Measurements from ENCODE around the gene EML5. TPM values are rescaled to one million over a fixed set of nuclear protein-coding genes. Genes with fewer than 3 reads are reported as not detected.
"Not testable (repeated sequence)": the region's sequence is repeated elsewhere in the genome, so short reads cannot be mapped to it uniquely, and the experiment has no call there.

Gene EML5
- total RNA-seq = 1.2 and 1.5 TPM in 2 replicates

- intact Hi-C loops (cut with micrococcal nuclease) = loop anchor here (1.0 to 5.0 kb wide), 4 partner anchors 32 to 300 kb away; partner anchors contain the start of genes TTC8 and ZC3H14
Observed at GRCh38 chr14:88792473-88793258, at the start of gene EML5. Gene EML5 (minus strand): TSS chr14:88792953. CDS start chr14:88792503, 450 bp downstream.

- intact Hi-C loops (cut with micrococcal nuclease) = no loop called here
Observed at GRCh38 chr14:88842414-88842813, 49.7 kb upstream of the EML5 start.

GRCh38 chr14:88841741-88842140, 49.0 kb upstream of the EML5 start:
- intact Hi-C loops (cut with micrococcal nuclease) = no loop called here

- intact Hi-C loops (cut with micrococcal nuclease) = no loop called here
Observed at GRCh38 chr14:88840926-88841325, 48.2 kb upstream of the EML5 start.

- intact Hi-C loops (cut with micrococcal nuclease) = no loop called here
Observed at GRCh38 chr14:88838015-88838414, 45.3 kb upstream of the EML5 start.

GRCh38 chr14:88837495-88837894, 44.7 kb upstream of the EML5 start:
- intact Hi-C loops (cut with micrococcal nuclease) = no loop called here

GRCh38 chr14:88835661-88836060, 42.9 kb upstream of the EML5 start:
- intact Hi-C loops (cut with micrococcal nuclease) = no loop called here

- intact Hi-C loops (cut with micrococcal nuclease) = no loop called here
Observed at GRCh38 chr14:88834883-88835431, 42.2 kb upstream of the EML5 start.

GRCh38 chr14:88831284-88831683, 38.5 kb upstream of the EML5 start:
- intact Hi-C loops (cut with micrococcal nuclease) = no loop called here

GRCh38 chr14:88829685-88830302, 37.0 kb upstream of the EML5 start:
- intact Hi-C loops (cut with micrococcal nuclease) = no loop called here

GRCh38 chr14:88829188-88829587, 36.4 kb upstream of the EML5 start:
- intact Hi-C loops (cut with micrococcal nuclease) = no loop called here

GRCh38 chr14:88825503-88825902, 32.8 kb upstream of the EML5 start:
- intact Hi-C loops (cut with micrococcal nuclease) = loop anchor here (2.0 kb wide), 1 partner anchor 271 kb away; the partner anchor contains the start of gene PTPN21

- intact Hi-C loops (cut with micrococcal nuclease) = loop anchor here (2.0 kb wide), 1 partner anchor 270 kb away; the partner anchor contains the start of gene PTPN21
Observed at GRCh38 chr14:88825078-88825458, 32.3 kb upstream of the EML5 start.

- intact Hi-C loops (cut with micrococcal nuclease) = loop anchor here (1.0 to 2.0 kb wide), 2 partner anchors 32 to 270 kb away; partner anchors contain the start of genes EML5 and PTPN21
Observed at GRCh38 chr14:88824314-88825077, 31.7 kb upstream of the EML5 start, which contains the start of gene TTC8. Gene TTC8 (plus strand): TSS chr14:88824651. CDS start chr14:88824708, 57 bp downstream.

GRCh38 chr14:88823968-88824313, 31.2 kb upstream of the EML5 start:
- intact Hi-C loops (cut with micrococcal nuclease) = loop anchor here (1.0 to 2.0 kb wide), 2 partner anchors 32 to 269 kb away; partner anchors contain the start of genes EML5 and PTPN21

GRCh38 chr14:88821888-88822287, 29.1 kb upstream of the EML5 start:
- intact Hi-C loops (cut with micrococcal nuclease) = no loop called here

GRCh38 chr14:88821378-88821777, 28.6 kb upstream of the EML5 start:
- intact Hi-C loops (cut with micrococcal nuclease) = no loop called here

- intact Hi-C loops (cut with micrococcal nuclease) = not testable (repeated sequence)
Observed at GRCh38 chr14:88819674-88820073, 26.9 kb upstream of the EML5 start.

GRCh38 chr14:88818018-88818417, 25.3 kb upstream of the EML5 start:
- intact Hi-C loops (cut with micrococcal nuclease) = no loop called here

GRCh38 chr14:88815980-88816379, 23.2 kb upstream of the EML5 start:
- intact Hi-C loops (cut with micrococcal nuclease) = no loop called here

GRCh38 chr14:88808359-88808758, 15.6 kb upstream of the EML5 start:
- intact Hi-C loops (cut with micrococcal nuclease) = no loop called here
